H9 (cell line): ENCODE data around the gene COX6A1. TPM values are rescaled to one million over a fixed set of nuclear protein-coding genes. Genes with fewer than 3 reads are reported as not detected.

Source experiments
- DNase-seq: peaks from one replicate; pipeline ENCODE4 v3.0.0-alpha.2; 2017
- H2AFZ ChIP-seq: one replicate; pipeline ENCODE4 v1.6.1; 2013; ENCODE audit warnings: mild to moderate bottlenecking, low read length, control low read depth, moderate library complexity
- H2AK5ac ChIP-seq: 2 replicates; pipeline ENCODE4 v1.6.1; 2013; ENCODE audit warnings: low read length, control low read depth, mixed read lengths; ENCODE audit not compliant: insufficient read length
- H2BK120ac ChIP-seq: one replicate; pipeline ENCODE4 v1.6.1; 2013; ENCODE audit warnings: low read depth, mild to moderate bottlenecking, low read length, control low read depth, inconsistent platforms; ENCODE audit not compliant: poor library complexity, severe bottlenecking
- H2BK12ac ChIP-seq: 2 replicates; pipeline ENCODE4 v1.6.1; 2013; ENCODE audit warnings: low read length, control low read depth, mixed read lengths, low read depth; ENCODE audit not compliant: insufficient read length
- H2BK15ac ChIP-seq: 2 replicates; pipeline ENCODE4 v1.6.1; 2013; ENCODE audit warnings: low read depth, low read length, control low read depth
- H2BK20ac ChIP-seq: one replicate; pipeline ENCODE4 v1.6.1; 2013; ENCODE audit warnings: low read depth, mild to moderate bottlenecking, low read length, control low read depth, inconsistent platforms; ENCODE audit not compliant: poor library complexity, severe bottlenecking
- H2BK5ac ChIP-seq: 2 replicates; pipeline ENCODE4 v1.6.1; 2013; ENCODE audit warnings: low read length, control low read depth, mixed read lengths; ENCODE audit not compliant: insufficient read length
- H3K14ac ChIP-seq: 2 replicates; pipeline ENCODE4 v1.6.1; 2013; ENCODE audit warnings: low read length, control low read depth; ENCODE audit not compliant: insufficient read depth
- H3K18ac ChIP-seq: 2 replicates; pipeline ENCODE4 v1.6.1; 2013; ENCODE audit warnings: low read depth, mild to moderate bottlenecking, mixed read lengths, low read length, control low read depth; ENCODE audit not compliant: insufficient read length
- H3K23ac ChIP-seq: 2 replicates; pipeline ENCODE4 v1.6.1; 2013; ENCODE audit warnings: low read length, control low read depth, mixed read lengths, low read depth; ENCODE audit not compliant: insufficient read length
- H3K23me2 ChIP-seq: 2 replicates; pipeline ENCODE4 v1.6.1; 2013; ENCODE audit warnings: low read depth, mild to moderate bottlenecking, mixed read lengths, low read length, control low read depth; ENCODE audit not compliant: insufficient read length, poor library complexity, severe bottlenecking
- H3K27ac ChIP-seq: 2 replicates; pipeline ENCODE4 v1.5.1; 2013; ENCODE audit warnings: low read length, control low read depth, mixed read lengths, low read depth; ENCODE audit not compliant: insufficient read length
- H3K27me3 ChIP-seq: 2 replicates; pipeline ENCODE4 v1.6.1; 2013; ENCODE audit warnings: low read length, control low read depth, inconsistent platforms; ENCODE audit not compliant: insufficient read depth
- H3K4ac ChIP-seq: 2 replicates; pipeline ENCODE4 v1.6.1; 2013; ENCODE audit warnings: low read depth, mild to moderate bottlenecking, control low read depth, inconsistent platforms, low read length, moderate library complexity
- H3K4me1 ChIP-seq: 2 replicates; pipeline ENCODE4 v1.6.1; 2013; ENCODE audit warnings: low read length, control low read depth, inconsistent platforms; ENCODE audit not compliant: insufficient read depth
- H3K4me2 ChIP-seq: 2 replicates; pipeline ENCODE4 v1.6.1; 2013; ENCODE audit warnings: low read length, control low read depth, mixed read lengths; ENCODE audit not compliant: insufficient read length, insufficient read depth
- H3K56ac ChIP-seq: 2 replicates; pipeline ENCODE4 v1.6.1; 2013; ENCODE audit warnings: low read depth, mild to moderate bottlenecking, mixed read lengths, low read length, control low read depth; ENCODE audit not compliant: insufficient read length
- H3K79me1 ChIP-seq: 2 replicates; pipeline ENCODE4 v1.6.1; 2013; ENCODE audit warnings: low read depth, mild to moderate bottlenecking, moderate library complexity, low read length, control low read depth, inconsistent platforms; ENCODE audit not compliant: insufficient read depth, poor library complexity, severe bottlenecking
- H3K79me2 ChIP-seq: 2 replicates; pipeline ENCODE4 v1.6.1; 2013; ENCODE audit warnings: low read length, control low read depth, inconsistent platforms; ENCODE audit not compliant: insufficient read depth
- H3K9ac ChIP-seq: 2 replicates; pipeline ENCODE4 v1.6.1; 2013; ENCODE audit warnings: low read length, control low read depth, mixed read lengths; ENCODE audit not compliant: insufficient read length; ENCODE audit errors: extremely low read depth
- H3K9me3 ChIP-seq: one replicate; pipeline ENCODE4 v1.6.1; 2013; ENCODE audit warnings: low read depth, low read length, inconsistent platforms; ENCODE audit not compliant: control insufficient read depth
- H3T11ph ChIP-seq: one replicate; pipeline ENCODE4 v1.6.1; 2013; ENCODE audit warnings: mild to moderate bottlenecking, low read length, control low read depth, inconsistent platforms
- H4K20me1 ChIP-seq: one replicate; pipeline ENCODE4 v1.6.1; 2013; ENCODE audit not compliant: control insufficient read depth, insufficient read length, insufficient read depth
- H4K5ac ChIP-seq: 2 replicates; pipeline ENCODE4 v1.6.1; 2013; ENCODE audit warnings: low read depth, mild to moderate bottlenecking, mixed read lengths, low read length, control low read depth; ENCODE audit not compliant: insufficient read length
- H4K8ac ChIP-seq: replicated peaks from 2 replicates; pipeline ENCODE4 v1.6.1; 2013; ENCODE audit warnings: low read length, control low read depth, mixed read lengths, low read depth; ENCODE audit not compliant: insufficient read length
- H4K91ac ChIP-seq: 2 replicates; pipeline ENCODE4 v1.6.1; 2013; ENCODE audit warnings: low read depth, mild to moderate bottlenecking, moderate library complexity, mixed read lengths, low read length, control low read depth; ENCODE audit not compliant: insufficient read length
- H3K27ac Mint-ChIP-seq, 3 experiments: 2 replicates in 2 of 3; 3 replicates in 1 of 3; pipeline ENCODE4 v1.8.0; 2020 to 2021; ENCODE audit warnings: mixed read lengths in 3 of 3, mild to moderate bottlenecking in 1 of 3, moderate library complexity in 1 of 3
- H3K27me3 Mint-ChIP-seq: 2 replicates; pipeline ENCODE4 v1.8.0; 2021; ENCODE audit warnings: low read depth, mild to moderate bottlenecking, moderate library complexity, mixed read lengths
- H3K36me3 Mint-ChIP-seq, 3 experiments: 2 replicates in 2 of 3; 3 replicates in 1 of 3; pipeline ENCODE4 v1.8.0; 2020 to 2021; ENCODE audit warnings: low read depth in 3 of 3, mixed read lengths in 3 of 3; ENCODE audit not compliant: insufficient read depth in 1 of 3
- H3K4me1 Mint-ChIP-seq, 2 experiments: 2 replicates each; pipeline ENCODE4 v1.8.0; 2020; ENCODE audit warnings: mixed read lengths in 2 of 2
- H3K4me3 Mint-ChIP-seq, 2 experiments: 2 replicates in 1 of 2; 3 replicates in 1 of 2; pipeline ENCODE4 v1.8.0; 2020 to 2021; ENCODE audit warnings: mild to moderate bottlenecking in 2 of 2, mixed read lengths in 2 of 2, moderate library complexity in 1 of 2
- H3K9me3 Mint-ChIP-seq, 2 experiments: 2 replicates in 1 of 2; 3 replicates in 1 of 2; pipeline ENCODE4 v1.8.0; 2020; ENCODE audit warnings: mild to moderate bottlenecking in 2 of 2, mixed read lengths in 2 of 2, moderate library complexity in 1 of 2
- CTCF ChIP-seq: fragments of 200-600 bp; sonication (generic); conservative IDR thresholded peaks from 3 replicates; pipeline ENCODE4 v1.8.0; 2021; ENCODE audit warnings: antibody characterized with exemption, mild to moderate bottlenecking
- WGBS: extraction: QIAGEN DNeasy Blood & Tissue Kit; methylation state at CpG from one replicate; pipeline ENCODE4 v1.1.7; 2013; ENCODE audit warnings: missing lambda C conversion rate, low lambda C conversion rate, mixed read lengths; ENCODE audit not compliant: insufficient read length; ENCODE audit errors: extremely low coverage; 5-methylcytosine and 5-hydroxymethylcytosine counted together
- total RNA-seq: library from RNA; stranded (reverse); gene quantifications from 2 replicates; pipeline ENCODE4 v1.2.1, GENCODE V29; 2021

Gene COX6A1
- total RNA-seq, 1 experiment from 2014 or later, result 415 TPM

DNA sequence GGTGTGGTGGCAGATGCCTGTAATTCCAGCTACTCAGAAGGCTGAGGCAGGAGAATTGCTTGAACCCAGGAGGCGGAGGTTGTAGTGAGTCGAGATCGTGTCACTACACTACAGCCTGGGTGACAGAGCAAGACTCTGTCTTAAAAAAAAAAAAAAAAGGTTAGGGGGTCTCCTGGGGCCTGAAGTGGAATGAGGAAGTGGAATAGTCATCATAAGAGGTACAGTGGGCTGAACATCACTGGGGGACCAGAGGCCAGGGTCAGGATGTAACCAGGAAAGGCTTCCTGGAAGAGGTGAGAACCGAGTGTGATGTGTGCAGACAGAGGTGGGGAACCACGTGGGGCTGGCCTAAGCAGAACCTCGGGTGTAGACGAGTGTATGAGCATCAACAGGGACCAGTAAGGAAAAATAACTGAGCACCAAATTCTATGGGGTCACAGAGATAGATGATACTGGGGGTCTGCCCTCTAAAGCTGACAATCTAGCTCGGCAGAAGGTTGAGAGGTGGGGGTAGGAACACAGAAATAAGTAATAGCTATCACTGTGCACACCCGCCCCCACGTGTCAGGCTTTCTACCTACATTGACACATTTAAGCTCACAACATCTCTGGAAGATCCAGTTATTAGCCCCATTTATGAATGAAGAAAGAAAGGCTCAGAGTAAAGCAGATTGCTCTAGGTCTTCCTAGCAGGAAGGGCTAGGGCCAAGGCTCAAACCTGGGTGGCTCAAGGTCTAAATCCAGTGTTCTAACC is 5.0 kb upstream of the COX6A1 start:
- no peaks in the 10 kb centered on the region for H3K27me3 ChIP-seq
- no peak overlapping the region for H3K9ac ChIP-seq
- Mint-ChIP-seq H3K4me3 (no peak overlapping the region), H3K4me1 (peaks cover 9 to 12% of the 10 kb centered on the region in 2 experiments), H3K27me3 (0 out of 2 replicates have a peak, but pooled peaks cover 2% of the 10 kb centered on the region), H3K27ac (no peak overlapping the region), H3K36me3 (no peaks in the 10 kb centered on the region), H3K9me3 (no peaks in the 10 kb centered on the region)
- no CpG with 5 or more reads among the region's 10 CpGs for WGBS
- no peak overlapping the region for H2BK120ac ChIP-seq
- no peaks in the 10 kb centered on the region for H3K4me1 ChIP-seq
- H3K27ac ChIP-seq, result no peak overlapping the region
- no peak overlapping the region for H2BK20ac ChIP-seq
- no peak overlapping the region for H4K91ac ChIP-seq
- no peak overlapping the region for H3K23ac ChIP-seq
- no peak overlapping the region for H3T11ph ChIP-seq
- TF ChIP-seq CTCF, result no peak
- no peak for DNase-seq
- no peaks in the 10 kb centered on the region for H3K9me3 ChIP-seq
- no peaks in the 10 kb centered on the region for H3K79me1 ChIP-seq
- H3K4me2 ChIP-seq, result no peak overlapping the region
- H4K20me1 ChIP-seq, result no peaks in the 10 kb centered on the region
- no peak overlapping the region for H2AFZ ChIP-seq
- H4K5ac ChIP-seq, result no peak overlapping the region
- no peak overlapping the region for H4K8ac ChIP-seq
- no peak overlapping the region for H2BK5ac ChIP-seq
- no peak overlapping the region for H2AK5ac ChIP-seq
- H3K56ac ChIP-seq, result no peak overlapping the region
- no peak overlapping the region for H3K14ac ChIP-seq
- H3K18ac ChIP-seq, result no peak overlapping the region
- H3K4ac ChIP-seq, result no peak overlapping the region
- H2BK15ac ChIP-seq, result no peak overlapping the region
- no peak overlapping the region for H2BK12ac ChIP-seq
- no peaks in the 10 kb centered on the region for H3K79me2 ChIP-seq
- H3K23me2 ChIP-seq, result no peaks in the 10 kb centered on the region
